ENCODE measurements around the gene STAT3.

STAT3 gene

GRCh38 chr17:42291129-42291528 is 97.1 kb downstream of the STAT3 start:
- DNase-seq, result no peak

- DNase-seq, result no peak
These were observed 97.7 kb downstream of the STAT3 start for GRCh38 chr17:42290577-42290976.

GRCh38 chr17:42289611-42290181 is 98.5 kb downstream of the STAT3 start:
- no peak for DNase-seq

GRCh38 chr17:42288803-42289610 is 99.2 kb downstream of the STAT3 start:
- peak; percentile 62 for DNase-seq

- DNase-seq, result peak; percentile 84
These were observed 100.1 kb downstream of the STAT3 start, which contains the start of gene STAT5A for GRCh38 chr17:42287977-42288802. Gene STAT5A (plus strand): TSS chr17:42288498. CDS start chr17:42289412, 914 bp downstream.

- DNase-seq, result no peak
These were observed 100.8 kb downstream of the STAT3 start for GRCh38 chr17:42287305-42287976.

- DNase-seq, result no peak
These were observed 101.6 kb downstream of the STAT3 start for GRCh38 chr17:42286411-42287221.

- DNase-seq, result no peak
These were observed 102.7 kb downstream of the STAT3 start for GRCh38 chr17:42285346-42286050.

- no peak for DNase-seq
These were observed 103.7 kb downstream of the STAT3 start for GRCh38 chr17:42284566-42284965.

- DNase-seq, result no peak
These were observed 104.2 kb downstream of the STAT3 start for GRCh38 chr17:42284024-42284369.

GRCh38 chr17:42283241-42284023 is 104.8 kb downstream of the STAT3 start:
- DNase-seq, result no peak

GRCh38 chr17:42282478-42283080 is 105.7 kb downstream of the STAT3 start:
- DNase-seq, result no peak

GRCh38 chr17:42281571-42282096 is 106.6 kb downstream of the STAT3 start:
- DNase-seq, result no peak

GRCh38 chr17:42279776-42280630 is 108.2 kb downstream of the STAT3 start:
- no peak for DNase-seq

GRCh38 chr17:42277342-42277712 is 110.9 kb downstream of the STAT3 start:
- no peak for DNase-seq

- no peak for DNase-seq
These were observed 111.5 kb downstream of the STAT3 start for GRCh38 chr17:42276609-42277341.

GRCh38 chr17:42276359-42276608 is 112.0 kb downstream of the STAT3 start, which contains the start of gene STAT5B:
Gene STAT5B (minus strand): TSS chr17:42276391. CDS start chr17:42232127, 44,264 bp downstream.
- DNase-seq, result peak; percentile 69

Data from central memory CD4-positive, alpha-beta T cell (primary cell).